HG03066 (cell line): Measurements from ENCODE around the gene WARS2.
"Not testable (repeated sequence)": the region's sequence is repeated elsewhere in the genome, so short reads cannot be mapped to it uniquely, and the experiment has no call there.

ENCODE experiments used
- ATAC-seq: cut with Tn5 transposase; IDR thresholded peaks from one replicate; pipeline ENCODE4 v1.9.1; 2021; ENCODE audit warnings: low read depth; ENCODE audit not compliant: unreplicated experiment

The WARS2 gene

DNA sequence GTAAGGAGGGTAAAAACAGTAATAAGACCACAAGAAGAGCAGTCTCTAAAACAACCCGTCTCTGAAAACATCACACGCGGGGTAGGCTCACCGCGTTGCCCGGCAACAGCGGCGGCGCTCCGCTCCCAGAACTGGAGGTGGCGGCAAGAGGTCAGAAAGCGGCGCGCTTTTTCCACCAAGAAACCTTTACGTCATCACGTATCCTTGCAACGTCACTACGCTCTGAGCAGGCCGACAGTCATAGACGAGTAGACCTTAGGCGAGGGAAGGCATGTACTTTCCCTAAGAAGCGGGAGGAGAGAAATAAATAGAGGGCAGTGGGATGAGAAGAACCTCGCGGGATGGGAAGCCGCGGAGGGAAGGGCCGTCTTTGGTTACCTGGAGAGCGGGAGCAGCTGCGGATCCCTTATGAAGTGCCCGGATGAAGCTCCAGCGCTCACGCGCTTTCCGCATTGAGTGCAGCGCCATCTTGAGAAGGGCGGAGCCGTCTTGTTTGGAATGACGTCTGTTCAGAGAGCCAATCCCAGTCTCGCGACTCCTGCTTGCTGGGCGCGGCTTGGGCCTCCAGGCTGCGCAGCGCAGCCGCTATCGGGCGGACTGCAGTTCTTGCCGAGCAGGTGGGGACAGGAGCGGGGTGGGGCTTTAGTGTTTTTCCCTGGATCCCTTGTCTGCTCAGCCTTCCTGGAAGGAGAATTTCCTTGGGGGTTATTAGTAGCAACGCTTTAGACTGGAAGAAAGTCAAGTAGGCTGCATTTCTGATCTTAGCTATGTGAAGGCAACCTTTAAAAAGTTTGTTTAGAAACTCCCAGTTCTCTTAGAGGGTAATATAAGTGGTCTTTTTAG, at the start of gene WARS2:
Gene WARS2 (minus strand): TSS at position 477 of the 843 bp plus-strand sequence. CDS start 9 bp downstream, at position 468.
- ATAC-seq = peak; percentile 95

DNA sequence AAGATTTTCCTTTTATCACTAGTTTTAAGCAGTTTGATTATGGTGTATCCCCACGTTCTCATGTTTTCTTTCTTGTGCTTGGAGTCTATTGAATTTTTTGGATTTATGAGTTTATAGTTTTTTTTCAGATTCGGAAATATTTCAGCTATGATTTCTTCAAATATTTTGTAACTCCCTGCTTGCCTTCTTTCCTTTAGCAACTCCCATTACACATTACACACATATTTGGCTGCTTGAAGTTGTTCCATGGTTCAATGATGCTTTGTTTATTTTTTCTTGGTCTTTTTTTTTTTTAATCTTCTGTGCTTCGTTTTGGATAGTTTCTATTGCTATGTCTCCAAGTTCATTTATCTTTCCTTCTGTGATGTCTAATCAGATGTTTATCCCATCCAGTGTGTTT, 48.5 kb upstream of the WARS2 start:
- no peak for ATAC-seq

DNA sequence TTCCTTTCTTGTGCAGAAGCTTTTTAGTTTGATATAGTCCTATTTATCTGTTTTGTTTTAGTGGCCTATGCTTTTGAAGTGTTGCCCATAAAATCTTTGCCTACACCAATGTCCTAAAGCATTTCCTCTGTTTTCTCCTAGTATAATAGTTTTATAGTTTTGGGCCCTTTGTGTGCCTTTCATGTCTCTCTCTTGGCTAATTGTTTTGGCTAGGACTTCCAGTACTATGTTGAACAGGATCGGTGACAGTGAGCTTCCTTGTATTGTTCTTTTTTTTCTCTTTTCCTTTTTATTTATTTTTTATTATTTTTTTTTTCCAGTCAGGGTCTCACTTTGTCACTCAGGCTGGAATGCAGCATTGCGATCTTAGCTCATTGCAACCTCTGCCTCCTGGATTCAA, 47.0 kb upstream of the WARS2 start:
- ATAC-seq = no peak

DNA sequence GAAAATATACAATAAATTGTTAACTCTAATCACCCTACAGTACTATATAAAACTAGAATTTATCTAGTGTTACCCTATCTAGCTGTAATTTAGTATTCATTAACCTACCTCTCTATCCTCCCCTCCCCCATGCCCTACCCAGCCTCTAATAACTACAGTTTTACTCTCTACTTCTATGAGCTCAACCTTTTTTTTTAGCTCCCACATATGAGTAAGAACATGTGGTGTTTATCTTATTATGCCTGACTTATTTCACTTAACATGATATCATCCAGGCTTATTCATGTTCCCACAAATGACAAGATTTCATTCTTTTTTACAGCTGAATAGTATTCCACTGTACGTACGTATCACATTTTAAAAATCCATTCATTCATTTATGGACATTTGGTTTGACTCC, 46.0 kb upstream of the WARS2 start:
- no peak for ATAC-seq

DNA sequence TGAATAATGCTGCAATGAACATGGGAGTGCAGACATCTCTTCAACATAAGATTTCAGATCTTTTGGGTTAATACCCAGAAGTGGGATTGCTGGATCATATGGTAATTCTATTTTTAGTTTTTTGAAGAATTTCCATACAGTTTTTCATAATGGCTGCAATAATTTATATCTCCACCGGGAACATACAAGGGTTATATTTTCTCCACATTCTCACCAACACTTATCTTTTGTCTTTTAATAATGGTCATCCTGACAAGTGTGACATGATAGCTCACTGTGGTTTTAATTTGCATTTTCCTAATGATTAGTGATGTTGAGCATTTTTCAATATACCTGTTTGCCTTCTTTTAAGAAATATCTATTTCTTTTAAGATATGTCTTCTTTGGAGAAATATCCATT, 44.5 kb upstream of the WARS2 start:
- no peak for ATAC-seq

DNA sequence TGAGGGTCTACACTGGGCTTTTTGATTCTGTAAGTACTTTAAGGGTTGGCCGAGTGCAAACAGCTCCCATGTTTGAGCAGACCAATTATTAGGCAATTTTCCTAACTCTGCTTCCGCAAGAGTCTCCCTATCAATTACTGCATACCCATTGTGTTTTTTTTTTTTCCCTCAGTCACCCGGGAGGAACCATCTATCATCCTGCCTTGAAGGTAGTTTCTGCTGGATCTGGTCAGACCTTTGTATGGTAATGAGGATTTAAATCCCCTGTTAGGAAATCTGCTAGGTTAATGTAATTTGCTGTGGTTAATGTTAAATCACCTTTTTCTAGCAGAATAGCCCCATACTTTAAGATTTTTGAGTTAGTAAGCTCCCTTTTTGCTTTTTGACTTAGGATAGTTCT, 40.8 kb upstream of the WARS2 start:
- ATAC-seq = no peak

DNA sequence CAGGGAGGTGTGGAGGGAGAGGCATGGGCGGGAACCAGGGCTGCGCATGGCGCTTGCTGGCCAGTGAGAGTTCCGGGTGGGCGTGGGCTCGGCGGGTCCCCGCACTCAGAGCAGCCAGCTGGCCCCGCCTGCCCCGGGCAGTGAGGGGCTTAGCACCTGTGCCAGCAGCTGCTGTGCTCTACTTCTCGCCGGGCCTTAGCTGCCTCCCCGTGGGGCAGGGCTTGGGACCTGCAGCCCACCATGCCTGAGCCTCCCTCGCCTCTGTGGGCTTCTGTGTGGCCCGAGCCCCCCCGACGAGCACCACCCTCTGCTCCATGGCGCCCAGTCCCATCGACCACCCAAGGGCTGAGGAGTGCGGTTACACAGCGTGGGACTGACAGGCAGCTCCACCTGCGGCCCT, 38.6 kb upstream of the WARS2 start:
- ATAC-seq = no peak

DNA sequence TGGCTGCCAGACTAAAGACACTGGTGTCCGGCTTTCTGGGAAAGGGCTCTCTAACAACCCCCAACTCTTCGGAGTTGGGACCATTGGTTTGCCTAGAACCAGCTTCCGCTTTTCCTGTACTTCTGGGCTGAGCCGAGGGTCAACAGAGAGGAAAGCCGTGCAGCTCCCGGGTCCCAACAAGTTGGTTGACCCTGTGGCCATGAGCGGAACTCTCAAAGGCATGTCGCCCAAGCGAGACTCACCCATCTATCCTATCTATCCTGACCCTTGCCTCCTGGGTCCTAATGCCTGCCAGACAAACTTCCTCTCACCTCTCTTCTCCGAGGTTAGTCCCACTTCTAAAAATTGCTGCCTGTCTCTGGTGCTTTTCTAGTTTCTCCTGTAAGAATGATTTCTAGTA, 32.5 kb upstream of the WARS2 start:
- ATAC-seq = not testable (repeated sequence)

DNA sequence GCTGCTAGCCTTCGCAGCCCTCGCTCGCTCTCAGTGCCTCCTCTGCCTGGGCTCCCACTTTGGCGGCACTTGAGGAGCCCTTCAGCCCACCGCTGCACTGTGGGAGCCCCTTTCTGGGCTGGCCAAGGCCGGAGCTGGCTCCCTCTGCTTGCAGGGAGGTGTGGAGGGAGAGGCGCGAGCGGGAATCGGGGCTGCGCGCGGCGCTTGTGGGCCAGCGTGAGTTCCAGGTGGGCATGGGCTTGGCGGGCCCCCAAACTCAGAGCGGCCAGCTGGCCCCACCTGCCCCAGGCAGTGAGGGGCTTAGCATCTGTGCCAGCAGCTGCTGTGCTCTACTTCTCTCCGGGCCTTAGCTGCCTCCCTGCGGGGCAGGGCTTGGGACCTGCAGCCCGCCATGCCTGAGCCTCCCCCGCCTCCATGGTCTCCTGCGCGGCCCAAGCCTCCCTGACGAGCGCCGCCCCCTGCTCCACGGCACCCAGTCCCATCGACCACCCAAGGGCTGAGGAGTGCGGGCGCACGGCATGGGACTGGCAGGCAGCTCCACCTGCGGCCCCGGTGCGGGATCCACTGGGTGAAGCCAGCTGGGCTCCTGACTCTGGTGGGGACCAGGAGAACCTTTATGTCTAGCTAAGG, 31.0 kb upstream of the WARS2 start:
- ATAC-seq = not testable (repeated sequence)

DNA sequence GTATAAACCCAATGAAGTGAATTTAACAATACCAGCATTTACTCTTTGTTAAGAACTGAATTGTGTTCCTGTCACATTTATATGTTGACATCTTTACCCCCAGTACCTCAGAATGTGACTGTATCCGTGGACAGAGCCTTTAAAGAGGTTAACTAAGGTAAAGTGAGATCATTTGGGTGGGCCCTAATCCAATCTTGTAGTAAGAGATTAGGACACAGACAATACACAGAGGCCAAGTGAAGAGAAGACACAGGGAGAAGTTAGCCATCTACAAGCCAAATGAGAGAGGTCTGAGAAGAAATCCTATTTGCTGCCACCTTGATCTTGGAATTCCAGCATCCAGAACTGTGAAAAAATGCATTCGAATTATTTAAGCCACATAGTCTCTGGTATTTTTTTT, 22.9 kb upstream of the WARS2 start:
- ATAC-seq = no peak

DNA sequence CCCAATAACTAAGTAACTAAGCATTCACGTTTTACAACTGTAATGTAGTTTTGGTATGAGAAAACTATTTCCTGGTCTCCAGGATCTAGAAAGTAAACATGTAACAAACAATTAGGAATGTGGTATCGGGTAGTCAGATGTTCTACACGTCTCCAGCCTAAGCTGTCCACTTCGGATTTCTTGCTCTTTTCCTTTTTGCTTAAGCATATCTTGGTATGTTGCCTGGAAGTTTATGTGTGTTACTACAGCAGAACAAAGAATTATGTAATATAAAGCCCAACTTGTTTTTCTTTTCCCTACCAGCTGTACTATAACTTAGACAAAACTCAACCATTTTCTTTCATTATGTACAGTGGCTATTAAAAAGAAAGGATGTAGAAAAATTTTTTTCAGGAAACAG, 20.4 kb upstream of the WARS2 start:
- ATAC-seq = no peak

DNA sequence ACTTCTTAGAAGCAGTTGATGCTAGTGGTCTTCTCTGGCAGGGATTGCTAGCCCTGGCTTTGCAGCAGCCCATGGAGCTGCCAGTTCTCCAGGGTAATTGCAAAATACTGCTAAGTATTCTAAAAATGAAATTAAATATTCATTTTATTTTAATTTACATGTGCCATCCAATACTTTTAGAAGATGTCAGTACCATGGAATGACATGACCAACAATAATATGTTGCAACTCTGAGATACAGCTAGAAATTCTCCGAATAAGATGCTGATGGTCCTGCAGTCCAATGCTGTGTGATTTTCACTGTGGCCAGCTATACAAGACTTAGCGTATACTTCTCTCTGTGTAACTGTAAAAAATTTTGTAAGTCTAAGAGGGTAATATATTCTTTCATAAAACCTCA, 20.0 kb upstream of the WARS2 start:
- ATAC-seq = no peak

DNA sequence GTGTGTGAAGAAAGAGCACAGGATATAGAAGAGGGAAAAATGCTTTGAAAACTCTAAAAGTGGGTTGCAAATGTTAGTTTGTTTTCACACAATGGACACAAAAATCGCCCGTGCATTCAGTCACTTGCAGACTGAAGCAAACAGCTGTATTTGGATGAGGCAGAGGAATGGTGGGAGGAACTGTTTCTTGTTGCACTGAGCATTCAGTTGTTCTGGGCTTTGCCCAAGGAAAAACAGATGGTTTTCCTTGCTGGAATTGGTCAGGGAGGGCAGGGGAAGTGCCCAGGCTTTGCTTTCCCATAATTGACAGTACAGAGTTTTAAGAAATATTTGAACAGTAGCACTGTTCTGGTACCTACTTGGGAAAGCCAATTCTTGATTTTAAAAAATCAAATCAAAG, 19.5 kb upstream of the WARS2 start:
- ATAC-seq = no peak

DNA sequence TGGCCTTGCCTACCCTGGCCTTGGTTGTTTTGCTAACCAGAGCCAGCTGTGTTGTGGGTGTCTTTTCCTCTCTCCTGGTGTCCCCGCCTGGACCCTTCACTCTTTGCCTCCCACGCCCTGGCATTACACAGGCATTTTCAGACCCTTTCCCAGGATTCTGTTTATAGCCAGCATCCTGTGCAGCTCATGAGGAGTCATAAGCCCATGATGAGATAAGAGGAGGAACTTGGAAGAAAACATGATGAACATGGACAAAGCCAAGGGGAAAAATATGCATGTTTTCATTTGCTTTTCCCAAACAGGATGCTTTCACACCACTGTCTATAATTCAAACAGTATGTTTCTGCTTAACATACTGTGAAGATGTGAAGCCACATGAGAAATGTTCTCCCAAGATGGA, 18.7 kb upstream of the WARS2 start:
- no peak for ATAC-seq

DNA sequence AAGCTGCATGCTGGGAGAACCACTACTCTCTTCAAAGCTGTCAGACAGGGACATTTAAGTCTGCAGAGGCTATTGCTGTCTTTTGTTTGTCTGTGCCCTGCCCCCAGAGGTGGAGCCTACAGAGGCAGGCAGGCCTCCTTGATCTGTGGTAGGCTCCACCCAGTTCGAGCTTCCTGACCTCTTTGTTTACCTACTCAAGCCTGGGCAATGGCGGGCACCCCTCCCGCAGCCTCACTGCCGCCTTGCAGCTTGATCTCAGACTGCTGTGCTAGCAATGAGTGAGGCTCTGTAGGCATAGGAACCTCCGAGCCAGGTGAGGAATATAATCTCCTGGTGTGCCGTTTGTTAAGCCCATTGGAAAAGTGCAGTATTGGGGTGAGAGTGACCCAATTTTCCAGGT, 16.3 kb upstream of the WARS2 start:
- not testable (repeated sequence) for ATAC-seq

DNA sequence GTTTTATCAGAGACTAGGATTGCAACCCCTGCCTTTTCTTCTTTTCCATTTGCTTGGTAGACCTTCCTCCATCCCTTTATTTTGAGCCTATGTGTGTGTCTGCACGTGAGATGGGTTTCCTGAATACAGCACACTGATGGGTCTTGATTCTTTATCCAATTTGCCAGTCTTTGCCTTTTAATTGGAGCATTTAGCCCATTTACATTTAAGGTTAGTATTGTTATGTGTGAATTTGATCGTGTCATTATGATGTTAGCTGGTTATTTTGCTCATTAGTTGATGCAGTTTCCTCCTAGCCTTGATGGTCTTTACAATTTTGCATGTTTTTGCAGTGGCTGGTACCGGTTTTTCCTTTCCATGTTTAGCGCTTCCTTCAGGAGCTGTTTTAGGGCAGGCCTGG, 14.6 kb upstream of the WARS2 start:
- not testable (repeated sequence) for ATAC-seq

DNA sequence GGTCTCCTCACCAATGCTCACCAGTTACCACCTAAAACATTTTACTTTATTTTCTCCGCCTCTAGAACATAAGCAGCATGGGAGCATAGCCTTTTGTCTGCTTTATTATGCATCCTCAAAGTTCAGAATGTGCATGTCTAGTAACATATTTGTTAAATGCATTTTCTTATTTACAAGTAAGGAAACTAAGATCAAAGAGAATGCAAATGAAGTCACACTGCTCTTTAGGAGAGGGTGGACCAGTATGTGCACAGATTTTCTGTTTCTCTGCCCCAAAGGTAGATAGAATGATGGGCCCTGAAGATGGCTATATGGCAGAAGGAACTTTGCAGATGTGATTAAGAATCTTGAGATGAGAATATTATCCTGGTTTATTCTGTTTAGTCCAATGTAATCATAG, 9.7 kb upstream of the WARS2 start:
- ATAC-seq = no peak

DNA sequence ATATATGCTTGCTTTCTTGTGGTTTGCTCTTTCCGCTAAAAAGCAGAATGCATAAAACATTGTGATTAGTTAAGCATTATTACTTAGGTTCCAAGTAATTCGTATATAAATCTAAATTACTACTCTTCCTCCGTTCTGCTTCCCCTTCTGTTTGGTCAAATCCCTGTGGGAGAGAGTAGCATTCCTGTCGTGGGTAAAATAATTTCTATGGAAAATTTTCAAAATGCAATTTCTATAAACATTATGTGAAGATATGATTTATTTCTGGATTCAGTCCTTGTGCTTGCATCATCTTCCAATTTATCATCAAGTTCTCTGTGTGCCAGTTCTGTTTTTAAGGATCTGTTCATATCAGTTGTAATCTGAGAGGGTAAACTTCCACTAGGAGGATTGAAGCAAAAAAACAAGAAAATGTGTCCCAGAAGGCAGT, 7.2 kb upstream of the WARS2 start:
- no peak for ATAC-seq

DNA sequence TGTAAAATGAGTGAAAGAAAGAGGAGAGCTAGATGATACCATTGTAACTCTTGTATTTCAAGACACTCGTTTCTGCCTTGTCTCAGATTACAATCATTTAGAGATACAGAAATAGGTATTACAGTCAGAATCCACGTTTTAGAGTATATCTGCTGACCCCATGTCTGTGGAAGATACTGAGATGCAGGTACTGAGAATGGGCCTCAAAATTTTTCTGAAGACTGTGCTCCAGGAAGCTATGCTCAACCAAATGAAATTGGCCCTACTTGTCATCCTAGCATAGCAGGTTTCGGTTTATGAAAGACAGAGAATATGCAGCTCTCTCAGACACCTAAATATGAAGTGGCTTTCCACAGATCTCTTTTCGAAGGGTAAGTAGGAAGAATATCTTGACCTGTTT, 6.0 kb upstream of the WARS2 start:
- ATAC-seq = no peak

DNA sequence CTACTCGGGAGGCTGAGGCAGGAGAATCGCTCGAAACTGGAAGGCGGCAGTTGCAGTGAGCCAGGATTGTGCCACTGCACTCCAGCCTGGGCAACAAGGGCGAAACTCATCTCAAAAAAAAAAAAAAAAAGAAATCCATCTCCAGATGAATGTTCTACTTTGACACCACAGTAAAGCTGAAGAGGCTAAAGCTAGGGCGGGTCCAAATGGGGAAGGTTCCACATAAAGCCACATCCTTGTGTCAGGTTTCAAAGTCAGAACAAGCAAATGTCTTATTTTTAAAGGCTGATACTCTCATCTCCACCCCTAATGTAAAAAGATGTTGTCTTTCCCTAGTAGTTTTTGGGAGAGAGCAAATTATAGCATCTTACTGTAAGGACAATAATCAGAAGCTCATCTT, 4.4 kb upstream of the WARS2 start:
- no peak for ATAC-seq

DNA sequence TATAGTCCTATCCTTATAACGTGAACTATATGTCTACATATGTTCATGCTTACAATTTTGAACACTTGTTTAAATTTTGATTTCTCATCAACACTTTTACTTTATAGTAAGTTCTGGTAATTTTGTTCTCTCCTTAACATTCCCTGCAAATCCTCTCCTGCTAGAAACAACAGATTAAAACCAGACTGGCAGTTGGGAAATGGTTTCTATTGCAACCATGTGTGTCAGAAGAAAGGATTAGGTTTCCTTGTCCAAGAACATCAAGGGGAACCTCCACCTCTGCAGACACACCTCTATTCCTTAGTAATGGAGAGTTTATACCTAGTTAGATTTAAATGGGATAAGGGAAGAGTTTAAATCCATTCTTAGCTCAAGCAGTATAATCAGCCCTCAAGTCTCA, 3.3 kb upstream of the WARS2 start:
- no peak for ATAC-seq

DNA sequence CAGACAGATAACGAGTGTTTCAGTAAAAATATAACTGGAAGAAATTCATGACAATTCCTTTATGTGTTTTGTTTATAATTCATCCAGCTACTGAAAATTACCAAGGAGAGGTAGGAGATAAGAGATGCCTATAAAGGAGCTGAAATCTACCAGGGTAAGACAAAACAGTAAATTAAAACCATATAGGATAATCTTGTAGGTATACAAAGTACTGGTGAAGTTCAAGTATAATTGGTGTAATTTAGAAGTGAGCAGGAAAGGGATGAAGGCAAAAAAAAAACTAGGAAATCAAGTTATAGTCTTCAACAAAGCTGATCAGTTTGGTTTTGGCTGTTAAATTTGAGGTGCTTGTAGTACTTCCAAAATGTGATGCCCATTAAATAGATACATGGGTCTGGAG, 1.2 kb upstream of the WARS2 start:
- ATAC-seq = no peak
